Measurements from ENCODE around the gene FLYWCH2.

Gene FLYWCH2

DNA sequence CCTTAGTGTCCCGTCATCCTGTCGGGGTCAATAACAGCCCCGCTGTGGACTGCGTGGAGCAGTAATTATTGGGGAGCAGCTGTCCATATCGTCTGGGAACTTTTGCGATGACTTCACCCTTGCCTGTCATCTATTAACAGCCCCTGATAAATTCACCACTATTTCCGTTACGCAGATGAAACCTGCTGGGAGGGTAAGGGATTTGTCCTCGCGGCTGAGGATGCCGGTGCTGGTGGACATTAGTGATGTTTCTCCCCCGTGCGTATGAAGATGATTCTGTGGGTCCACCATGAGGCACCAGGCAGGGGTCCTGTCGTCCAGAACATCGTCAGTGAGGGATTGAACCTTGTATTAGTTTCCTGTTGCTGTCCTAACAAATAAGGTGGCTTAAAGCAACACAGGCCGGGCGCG lies 1.0 kb downstream of the FLYWCH2 start:
- DNase-seq = no peak

DNA sequence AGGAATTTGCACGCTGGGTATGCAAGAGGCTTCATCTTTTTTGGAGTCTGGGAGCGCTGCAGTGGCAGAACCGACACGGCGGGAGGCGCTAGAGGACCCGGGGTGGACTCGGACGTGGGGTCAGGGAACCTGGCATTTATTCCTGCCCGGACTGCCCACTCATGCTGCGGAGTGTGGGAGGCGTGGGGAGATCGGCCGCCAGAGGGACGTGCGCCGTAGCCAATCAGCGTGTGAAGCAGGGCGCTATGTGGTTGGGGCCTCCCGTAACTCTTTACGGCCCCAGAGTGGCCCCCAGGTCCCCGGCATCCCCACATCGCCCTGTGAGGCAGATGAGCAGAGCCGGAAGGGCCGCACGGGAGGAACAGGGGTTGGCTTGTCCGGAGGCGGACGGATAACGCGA lies 11.2 kb downstream of the FLYWCH2 start:
- DNase-seq = no peak

DNA sequence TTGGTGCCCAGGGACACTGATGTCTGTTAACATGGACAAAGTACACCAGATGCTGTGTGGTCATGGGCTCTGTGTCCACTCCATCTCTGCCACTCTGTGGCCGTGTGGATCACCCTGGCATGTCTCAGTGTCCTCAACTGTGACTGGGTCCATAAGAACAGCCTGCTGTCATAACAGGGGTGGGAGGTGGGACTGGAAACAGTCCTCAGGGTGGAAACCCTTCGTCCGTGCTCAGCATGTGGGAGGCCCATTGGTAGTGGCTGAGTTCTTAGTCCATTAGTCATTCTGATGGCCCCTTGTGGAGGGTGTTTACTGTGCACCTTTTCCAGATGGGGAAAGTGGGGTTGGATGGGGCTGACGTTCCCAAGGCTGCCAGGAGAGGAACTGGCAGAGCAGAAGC lies 12.8 kb downstream of the FLYWCH2 start:
- DNase-seq = no peak

DNA sequence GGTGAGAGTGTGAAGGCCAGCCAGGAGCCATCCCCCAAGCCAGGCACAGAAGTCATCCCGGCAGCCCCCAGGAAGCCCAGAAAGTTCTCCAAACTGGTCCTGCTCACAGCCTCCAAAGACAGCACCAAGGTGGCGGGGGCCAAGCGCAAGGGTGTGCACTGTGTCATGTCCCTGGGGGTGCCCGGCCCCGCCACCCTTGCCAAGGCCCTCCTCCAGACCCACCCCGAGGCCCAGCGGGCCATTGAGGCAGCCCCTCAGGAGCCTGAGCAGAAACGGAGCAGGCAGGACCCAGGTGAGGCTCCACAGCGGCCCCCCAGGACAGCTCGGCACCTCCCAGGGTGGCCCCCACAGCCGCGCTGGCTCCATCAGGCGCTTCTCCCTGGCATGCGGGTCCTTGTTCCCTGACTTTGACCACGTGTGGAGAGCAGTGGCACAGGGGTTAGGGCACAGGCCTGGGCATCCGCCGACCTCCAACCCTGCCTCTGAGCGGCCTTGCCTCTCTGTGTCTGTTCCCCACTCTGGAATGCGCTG lies 13.5 kb downstream of the FLYWCH2 start:
- DNase-seq = no peak

DNA sequence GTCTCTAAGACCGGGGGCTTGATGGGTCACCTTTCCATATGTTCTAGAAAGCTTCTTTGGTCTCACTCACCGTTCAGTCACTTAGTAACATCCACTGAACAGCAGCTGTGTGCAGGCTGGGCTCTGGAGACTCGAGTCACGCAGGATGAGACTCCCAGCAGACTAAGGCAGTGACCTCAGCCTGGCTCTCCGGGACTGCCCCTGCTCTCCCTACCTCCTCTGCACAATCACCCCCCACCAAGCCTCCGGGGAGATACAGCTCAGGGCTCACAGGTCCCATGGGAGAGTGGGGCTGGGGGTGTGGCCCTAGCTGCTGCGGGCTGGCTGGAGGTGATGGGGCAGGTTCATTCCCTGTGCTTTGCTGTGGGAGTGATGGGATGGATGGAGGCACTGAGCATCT lies 14.1 kb downstream of the FLYWCH2 start:
- no peak for DNase-seq

DNA sequence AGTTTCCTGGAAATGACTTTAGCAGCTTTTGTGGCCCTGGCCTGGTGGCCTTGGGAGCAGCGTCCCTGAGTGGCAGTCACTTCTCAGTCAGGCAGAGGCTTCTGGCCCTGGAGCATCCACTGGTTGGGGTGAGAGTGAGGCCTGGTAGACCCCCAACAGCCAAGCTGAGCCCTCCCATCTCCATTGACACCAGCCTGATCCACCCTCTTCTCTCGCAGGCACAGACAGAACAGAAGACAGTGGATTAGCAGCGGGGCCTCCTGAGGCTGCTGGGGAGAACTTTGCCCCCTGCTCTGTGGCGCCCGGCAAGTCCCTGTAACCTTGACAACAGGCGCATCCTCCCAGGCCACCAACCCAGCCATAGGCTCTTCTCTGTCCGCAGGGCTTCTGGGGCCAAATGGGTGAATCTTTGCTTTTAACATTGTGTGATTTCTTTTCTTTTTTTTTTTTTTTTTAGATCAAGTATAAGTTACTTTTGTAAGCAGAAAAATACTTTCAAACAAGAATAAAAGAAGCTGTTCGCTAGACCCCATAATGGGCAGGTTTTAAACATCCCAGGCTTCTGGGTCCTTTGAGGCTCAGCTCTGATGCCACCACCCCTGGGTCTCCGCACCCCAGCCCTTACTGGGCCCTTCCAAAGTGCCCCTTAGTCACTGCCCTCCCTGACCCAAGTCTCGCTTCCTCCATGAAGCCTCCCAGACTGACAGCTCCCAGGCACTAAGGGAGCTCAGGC lies 16.0 kb downstream of the FLYWCH2 start:
- DNase-seq = no peak

DNA sequence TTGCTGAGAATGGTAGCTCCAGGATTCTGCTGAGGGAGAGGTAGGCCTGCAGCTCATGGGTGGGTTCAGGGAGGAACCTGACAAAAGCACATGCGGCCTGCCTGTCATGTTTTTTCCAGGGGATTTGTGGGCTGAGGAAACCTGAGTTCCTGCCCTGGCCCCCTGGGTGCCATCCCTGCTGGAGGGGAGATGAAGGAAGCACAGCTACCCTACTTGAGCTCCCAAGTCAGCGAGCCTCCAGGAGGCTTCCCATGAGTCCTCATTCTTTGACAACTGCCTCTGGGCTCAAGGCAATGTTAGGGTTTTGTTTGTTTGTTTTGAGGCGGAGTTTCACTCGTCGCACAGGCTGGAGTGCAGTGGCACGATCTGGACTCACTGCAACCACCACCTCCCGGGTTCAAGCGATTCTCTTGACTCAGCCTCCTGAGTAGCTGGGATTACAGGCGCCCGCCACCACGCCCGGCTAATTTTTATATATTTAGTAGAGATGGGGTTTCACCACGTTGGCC lies 16.6 kb downstream of the FLYWCH2 start:
- DNase-seq = no peak

DNA sequence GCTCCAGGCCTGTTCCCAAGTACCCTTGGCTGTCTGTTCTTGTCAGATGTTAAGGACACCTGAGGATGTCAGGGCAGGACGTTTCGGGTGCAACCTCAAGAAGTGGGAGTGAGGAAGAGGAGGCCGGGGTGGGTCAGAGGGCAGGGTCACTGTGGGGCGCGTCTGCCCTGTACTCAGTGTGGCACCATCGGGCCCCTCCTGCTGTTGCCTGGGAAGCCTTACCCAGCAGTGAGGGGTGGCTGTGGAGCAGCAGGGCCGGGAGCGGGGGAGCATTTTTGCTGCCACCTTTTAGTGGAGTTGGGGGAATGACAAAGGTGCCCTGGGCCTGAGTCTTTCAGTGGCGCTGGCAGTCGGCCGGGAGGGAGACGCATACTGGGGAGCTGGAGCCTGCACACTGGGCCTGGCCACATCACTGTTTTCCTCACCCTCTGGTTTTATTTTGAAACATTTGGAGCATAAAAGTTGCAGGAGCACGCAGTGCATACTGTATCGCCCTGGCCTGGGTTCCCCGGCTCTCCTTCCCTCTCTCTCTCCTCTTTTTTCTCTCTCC lies 17.6 kb downstream of the FLYWCH2 start:
- no peak for DNase-seq

DNA sequence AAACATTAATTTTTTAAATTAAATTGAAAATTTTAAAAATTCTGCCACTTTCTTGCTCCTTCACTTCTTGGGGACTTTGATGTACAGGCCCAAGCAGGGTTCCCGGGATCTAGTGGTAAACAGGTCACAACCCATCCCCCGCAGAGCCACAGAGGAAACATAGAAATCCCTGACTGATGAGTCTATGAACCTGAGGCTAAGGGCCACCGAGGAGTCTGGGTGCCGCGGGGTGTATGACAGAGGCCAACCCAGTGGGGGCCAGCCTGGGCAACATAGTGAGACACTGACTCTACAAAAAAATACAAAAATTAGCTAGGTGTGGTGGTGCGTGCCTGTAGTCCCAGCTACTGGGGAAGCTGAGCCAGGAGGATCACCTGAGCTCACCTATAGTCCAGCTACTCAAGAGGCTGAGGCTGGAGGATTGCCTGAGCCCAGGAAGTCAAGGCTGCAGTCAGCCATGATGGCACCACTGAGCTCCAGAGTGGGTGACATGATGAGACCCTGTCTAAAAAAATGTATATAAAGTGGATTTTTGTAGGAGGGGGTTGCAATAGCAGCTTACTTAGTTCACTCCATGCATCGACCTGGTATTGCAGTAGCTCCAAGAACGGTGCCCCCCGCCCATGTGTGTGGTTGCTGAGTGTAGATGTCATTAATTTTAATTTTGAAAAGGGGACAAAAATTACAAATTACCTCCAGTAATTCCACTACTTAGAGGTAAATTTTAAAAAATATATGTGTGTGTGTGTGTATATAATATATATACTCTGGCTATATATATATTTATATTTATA lies 19.5 kb downstream of the FLYWCH2 start:
- DNase-seq = no peak

DNA sequence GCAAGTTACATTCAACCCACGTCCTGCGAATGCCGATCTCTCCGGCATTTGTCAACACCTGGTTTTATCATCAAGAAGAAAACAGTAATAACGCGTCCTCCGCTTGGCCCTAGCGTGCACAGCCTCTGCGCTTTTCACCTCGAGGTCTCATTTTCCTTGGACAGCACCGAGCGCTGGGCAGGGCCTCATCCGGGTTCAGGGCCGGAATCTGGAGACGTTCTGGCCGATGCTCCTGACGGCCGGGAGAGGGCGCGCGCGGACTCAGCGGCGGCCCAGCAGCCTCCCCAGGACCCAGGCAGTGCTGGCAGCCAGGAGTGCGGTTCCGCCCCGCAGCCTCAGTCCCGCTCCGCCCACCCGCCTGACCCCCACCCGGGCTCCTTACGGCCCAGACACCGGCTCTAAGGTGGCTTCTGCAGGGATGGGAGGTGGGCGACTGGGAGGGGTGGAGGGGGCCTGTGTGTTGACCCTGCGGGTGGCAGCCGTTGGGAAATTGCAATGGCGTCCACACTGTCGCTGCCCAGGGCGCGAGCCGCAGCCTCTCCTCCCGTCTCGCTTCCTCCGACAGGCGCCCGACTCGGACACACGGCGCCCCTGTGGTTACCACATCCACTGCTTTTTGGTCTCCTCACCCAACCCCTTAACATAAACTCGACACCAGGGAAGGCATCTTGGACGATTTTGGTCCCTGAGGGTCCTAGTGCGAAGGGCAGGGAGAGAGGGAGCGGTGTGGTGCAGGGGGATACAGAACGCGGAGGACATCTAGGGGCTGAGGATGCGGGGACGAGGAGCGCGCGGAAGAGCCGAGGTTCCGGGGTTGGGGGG lies 21.3 kb downstream of the FLYWCH2 start:
- peak; percentile 77 for DNase-seq

DNA sequence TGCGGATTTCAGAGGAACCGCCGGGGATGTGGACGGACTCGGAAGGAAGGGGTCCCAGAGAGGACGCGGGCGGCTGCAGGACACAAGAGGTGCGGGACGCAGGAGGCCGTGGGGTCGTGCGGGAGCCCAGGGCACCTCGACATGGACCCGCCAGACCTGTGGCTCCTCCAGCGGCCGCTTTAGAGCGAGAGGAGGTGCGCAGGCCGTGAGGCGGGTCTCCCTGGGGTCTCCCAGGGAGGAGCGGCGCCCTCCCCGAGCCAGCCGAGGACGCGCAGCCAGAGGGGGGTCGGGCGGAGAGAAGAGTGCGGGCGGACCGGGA lies 21.9 kb downstream of the FLYWCH2 start:
- DNase-seq = peak; percentile 32

DNA sequence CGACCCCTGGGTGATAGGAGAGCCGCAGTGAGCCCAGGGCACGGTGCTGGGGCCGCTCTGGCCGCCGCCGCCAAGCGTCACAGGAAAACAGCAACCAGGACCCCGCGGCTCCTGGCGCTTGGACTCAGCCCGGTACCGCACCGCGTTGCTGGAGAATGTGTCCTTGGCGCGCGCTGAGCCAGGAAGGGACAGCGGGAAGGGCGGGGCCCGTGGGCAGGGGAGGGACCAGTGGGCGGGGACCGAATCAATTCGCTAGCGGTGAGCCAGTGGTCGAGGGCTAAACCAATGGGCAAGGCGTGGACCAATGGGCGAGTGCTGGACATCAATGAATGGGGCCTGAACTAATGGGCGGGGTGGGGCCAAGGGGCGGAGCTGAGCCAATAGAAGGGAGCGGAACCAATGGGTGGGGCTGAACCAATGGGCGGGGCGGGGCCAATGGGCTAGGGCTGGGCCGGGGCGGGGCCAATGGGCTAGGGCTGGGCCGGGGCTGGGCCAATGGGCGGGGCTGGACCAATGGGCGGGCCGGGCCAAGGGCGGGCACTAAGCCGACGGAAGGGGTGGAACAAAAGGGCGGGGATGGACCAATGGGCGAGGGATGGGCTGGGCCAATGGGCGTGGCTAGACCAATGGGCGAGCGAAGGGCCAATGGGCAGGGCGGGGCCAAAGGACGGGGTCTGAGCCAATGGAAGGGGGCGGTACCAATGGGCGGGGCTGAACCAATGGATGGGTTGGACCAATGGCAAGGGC lies 22.4 kb downstream of the FLYWCH2 start:
- DNase-seq = peak; percentile 91

DNA sequence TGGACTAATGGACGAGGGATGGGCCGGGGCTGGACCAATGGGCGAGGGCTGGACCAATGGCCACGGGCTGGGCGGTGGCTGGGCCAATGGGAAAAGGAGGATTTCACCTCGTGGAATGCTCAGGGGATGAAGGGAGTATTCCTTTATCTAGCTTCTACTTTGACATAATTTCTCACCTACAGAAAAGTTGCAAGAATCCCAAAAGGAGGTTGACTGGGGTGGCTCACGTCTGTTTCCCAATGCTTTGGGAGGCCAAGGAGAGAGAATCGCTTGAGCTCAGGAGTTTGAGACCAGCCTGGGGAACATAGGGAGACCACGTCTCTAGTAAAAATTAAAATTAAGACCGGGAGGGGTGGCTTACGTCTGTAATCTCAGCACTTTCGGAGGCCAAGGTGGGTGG lies 23.0 kb downstream of the FLYWCH2 start:
- DNase-seq = no peak

DNA sequence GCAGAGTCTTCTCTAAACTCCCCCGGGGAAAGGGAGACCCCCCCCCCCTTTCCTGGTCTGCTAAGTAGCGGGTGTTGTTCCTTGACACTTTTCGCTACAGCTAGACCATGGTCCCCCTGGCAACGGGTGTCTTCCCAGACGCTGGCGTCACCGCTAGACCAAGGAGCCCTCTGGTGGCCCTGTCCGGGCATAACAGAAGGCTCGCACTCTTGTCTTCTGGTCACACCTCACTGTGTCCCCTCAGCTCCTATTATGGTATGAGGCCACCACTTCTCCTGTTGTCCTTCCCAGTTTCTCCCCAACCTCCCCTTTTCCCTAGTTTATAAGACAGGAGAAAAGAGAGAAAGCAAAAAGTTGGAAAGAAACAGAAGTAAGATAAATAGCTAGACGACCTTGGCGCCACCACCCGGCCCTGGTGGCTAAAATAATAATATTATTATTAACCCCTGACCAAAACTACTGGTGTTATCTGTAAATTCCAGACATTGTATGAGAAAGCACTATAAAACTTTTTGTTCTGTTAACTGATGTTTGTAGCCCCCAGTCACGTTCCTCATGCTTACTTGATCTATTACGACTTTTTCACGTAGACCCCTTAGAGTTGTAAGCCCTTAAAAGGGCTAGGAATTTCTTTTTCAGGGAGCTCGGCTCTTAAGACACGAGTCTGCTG lies 24.2 kb downstream of the FLYWCH2 start:
- DNase-seq = peak; percentile 25

DNA sequence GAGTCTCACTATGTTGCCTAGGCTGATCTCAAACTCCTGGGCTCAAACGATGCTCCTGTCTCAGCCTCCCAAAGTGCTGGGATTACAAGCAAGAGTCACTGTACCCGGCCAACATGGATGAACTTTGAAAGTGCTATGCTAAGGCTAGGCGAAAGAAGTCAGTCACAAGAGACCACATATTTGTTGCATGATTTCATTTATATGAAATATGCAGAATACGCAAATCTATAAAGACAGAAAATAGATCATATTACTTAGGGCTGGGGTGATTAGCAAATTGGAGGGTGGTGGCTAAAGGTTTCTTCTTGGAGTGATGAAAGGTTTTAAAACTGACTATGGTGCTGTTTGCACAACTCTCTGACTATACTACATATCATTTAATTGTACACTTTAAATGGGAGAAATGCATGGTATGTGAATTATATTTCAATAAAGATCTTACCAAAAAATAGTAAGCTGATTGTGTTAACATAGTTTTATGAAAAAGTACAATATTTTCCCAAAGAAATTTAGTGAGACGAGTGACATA lies 27.5 kb downstream of the FLYWCH2 start:
- DNase-seq = no peak

DNA sequence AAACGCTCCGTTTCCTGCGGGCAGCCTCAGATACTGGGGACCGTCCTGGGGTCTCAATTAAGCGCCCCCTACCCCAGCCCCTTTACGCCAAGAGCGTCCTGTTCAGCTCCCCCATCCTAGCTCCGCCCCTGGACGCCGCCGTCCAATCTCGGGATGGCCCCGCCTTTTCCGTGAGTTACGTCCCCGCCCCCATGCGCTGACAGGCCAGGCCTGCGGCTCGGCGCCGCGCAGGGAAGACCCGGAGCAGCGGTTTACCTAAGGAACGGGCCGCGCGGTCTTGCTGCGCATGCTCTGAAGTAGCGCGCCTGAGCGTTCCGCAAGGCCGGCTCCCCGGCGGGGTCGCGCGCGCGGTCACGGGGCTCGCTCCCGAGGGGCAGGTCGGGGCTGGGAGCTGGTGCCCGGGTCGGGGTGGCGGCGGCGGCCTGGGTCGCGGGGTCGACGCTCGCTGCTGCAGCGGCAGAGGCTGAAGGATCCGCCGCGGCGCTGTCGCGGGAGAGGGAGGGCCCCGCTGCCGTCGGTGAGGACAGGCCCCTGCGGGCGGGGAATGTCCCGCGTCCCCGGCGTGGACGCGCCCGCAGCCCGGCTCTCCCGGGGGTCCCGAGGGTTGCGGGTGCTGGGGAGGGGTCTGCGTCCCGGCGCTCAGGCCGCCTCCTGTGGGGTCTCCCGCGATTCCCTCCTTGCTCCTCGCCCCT lies 28.8 kb downstream of the FLYWCH2 start, which contains the start of gene FLYWCH1:
Gene FLYWCH1 (plus strand): TSS at position 294 of the 692 bp plus-strand sequence. CDS start 17,755 bp downstream, outside the sequence.
- peak; percentile 99 for DNase-seq

DNA sequence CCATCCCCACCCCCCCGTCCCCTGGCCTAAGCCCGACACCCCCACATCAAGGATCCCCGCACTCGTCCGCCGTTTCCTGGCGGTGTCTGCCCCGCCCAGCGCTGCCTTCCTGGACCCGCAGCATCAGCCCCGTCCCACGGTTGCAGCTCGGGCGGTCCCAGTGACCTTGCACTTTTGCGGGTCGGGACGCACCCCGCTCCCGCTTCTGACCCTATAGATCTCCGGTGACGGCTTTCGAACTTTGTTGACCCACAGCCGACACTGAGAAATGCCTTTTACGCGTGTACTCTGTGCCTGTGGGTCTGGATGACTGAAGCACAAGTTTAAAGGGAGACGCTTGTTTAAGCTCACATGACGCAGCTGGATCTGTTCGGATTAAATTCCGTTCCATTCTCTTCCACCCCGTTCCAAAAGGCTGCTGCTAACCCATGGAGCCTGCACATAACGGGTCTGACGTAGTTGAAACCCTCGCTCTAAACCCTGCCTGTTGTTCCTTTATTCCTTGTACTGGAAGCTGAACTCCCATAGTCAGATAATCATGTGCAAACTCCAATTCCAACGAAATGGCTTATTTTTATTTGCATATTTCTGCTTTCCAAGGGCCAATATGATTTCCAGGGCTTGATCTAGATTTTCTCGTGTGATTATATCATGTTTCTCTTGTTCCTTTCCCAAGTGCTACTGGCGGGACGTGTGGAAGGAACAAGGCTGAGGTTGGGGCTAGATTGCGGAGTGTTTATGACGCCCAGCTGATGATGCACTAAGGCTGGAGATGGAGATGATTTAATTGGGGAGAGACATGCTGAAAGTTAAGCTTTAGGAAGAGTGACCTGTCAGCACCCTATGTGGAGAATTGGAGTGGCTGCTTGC lies 29.6 kb downstream of the FLYWCH2 start:
- peak; percentile 24 for DNase-seq

DNA sequence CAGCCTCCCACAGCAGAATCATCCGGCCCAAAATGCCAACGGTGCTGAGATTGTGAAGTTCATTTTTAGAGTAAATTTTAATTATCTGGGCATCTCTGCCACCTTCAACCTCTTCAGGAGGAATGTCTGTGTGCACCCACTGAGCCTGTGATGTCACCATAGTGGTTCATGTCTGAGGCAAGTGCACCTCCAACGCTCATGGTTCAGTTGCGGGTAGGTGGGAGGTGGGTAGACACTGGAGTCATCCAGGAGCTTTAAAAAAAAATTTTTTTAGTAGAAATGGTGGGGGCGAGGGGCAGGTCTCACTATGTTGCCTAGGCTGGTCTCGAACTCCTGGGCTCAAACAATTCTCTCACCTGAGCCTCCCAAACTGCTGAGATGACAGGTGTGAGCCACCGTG lies 30.6 kb downstream of the FLYWCH2 start:
- DNase-seq = peak; percentile 25

DNA sequence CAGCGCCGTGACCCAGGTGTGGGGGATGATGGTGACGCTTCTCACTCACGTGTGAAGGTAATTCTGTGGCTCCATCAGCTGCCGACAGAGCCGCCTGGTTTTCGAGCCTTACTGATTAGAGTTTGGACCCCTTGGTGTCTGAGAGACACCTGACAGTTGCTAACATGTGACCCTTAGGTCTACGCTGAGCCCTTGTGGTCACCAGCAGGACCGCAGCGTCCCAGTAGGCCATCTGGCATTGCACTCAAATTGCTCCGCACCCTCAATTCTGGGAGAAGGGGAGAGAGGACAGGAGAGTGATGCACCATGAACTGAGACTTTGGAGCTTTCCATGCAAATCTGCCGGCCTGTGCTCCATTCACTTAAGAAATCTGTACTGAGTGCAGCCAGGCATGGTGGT lies 31.2 kb downstream of the FLYWCH2 start:
- DNase-seq = no peak
